Measurements from ENCODE around the gene CEBPE.

- TF ChIP-seq CTCF (IDR thresholded peaks at IDR 0.05; ENCODE audit: low read depth, low read length, missing input control) = no peak
- no peak for TF ChIP-seq MAX (IDR thresholded peaks at IDR 0.05)
- no peak for TF ChIP-seq HNF4G (IDR thresholded peaks at IDR 0.05)
- TF ChIP-seq JUND (IDR thresholded peaks at IDR 0.05) = peak in 1 of 2 donors; percentile 7
- peak in 1 of 2 donors; percentile 30 for TF ChIP-seq RXRA (IDR thresholded peaks at IDR 0.05)
- TF ChIP-seq ATF3 (IDR thresholded peaks at IDR 0.05) = no peak
- TF ChIP-seq RAD21 (IDR thresholded peaks at IDR 0.05) = peak; percentile 12 to 40
- peak; percentile 56 for TF ChIP-seq REST (IDR thresholded peaks at IDR 0.05)
- peak; percentile 29 for TF ChIP-seq SP1 (IDR thresholded peaks at IDR 0.05)
- TF ChIP-seq YY1 (IDR thresholded peaks at IDR 0.05) = peak; percentile 98
- TF ChIP-seq ZBTB33 (IDR thresholded peaks at IDR 0.05) = no peak
These were observed 47.7 kb downstream of the CEBPE start for GRCh38 chr14:23071244-23071920.
